ENCODE measurements around the gene ATP8A1. TPM values are rescaled to one million over a fixed set of nuclear protein-coding genes. Genes with fewer than 3 reads are reported as not detected.

The ATP8A1 gene
- total RNA-seq, 4 donors from 2014 or later = 6.2 to 10.8 (median 7.1) TPM

- TF ChIP-seq, protein P1, sequence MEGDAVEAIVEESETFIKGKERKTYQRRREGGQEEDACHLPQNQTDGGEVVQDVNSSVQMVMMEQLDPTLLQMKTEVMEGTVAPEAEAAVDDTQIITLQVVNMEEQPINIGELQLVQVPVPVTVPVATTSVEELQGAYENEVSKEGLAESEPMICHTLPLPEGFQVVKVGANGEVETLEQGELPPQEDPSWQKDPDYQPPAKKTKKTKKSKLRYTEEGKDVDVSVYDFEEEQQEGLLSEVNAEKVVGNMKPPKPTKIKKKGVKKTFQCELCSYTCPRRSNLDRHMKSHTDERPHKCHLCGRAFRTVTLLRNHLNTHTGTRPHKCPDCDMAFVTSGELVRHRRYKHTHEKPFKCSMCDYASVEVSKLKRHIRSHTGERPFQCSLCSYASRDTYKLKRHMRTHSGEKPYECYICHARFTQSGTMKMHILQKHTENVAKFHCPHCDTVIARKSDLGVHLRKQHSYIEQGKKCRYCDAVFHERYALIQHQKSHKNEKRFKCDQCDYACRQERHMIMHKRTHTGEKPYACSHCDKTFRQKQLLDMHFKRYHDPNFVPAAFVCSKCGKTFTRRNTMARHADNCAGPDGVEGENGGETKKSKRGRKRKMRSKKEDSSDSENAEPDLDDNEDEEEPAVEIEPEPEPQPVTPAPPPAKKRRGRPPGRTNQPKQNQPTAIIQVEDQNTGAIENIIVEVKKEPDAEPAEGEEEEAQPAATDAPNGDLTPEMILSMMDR (IDR thresholded peaks at IDR 0.05) = no peak
- TF ChIP-seq POLR2A (IDR thresholded peaks at IDR 0.05; ENCODE audit: low read depth) (no peak), EP300 (IDR thresholded peaks at IDR 0.05) (no peak), POLR2AphosphoS5 (IDR thresholded peaks at IDR 0.05) (no peak)
- H3K4me1 ChIP-seq = no peaks in the 10 kb centered on the region
- peaks cover 0 to 5% (median 2%) of the 10 kb centered on the region in 4 donors for H3K36me3 ChIP-seq
- intact Hi-C loops (cut with DNase I) = no loop called here
- no peak for DNase-seq (ENCODE audit: extremely low spot score)
- 79% methylated on average over 1 of the region's 1 CpG for WGBS
- H3K27me3 ChIP-seq = no peaks in the 10 kb centered on the region
- no peak overlapping the region for H3K27ac ChIP-seq (replicated peaks in 1 of 4)
- H3K4me3 ChIP-seq = no peak overlapping the region
- H3K9me3 ChIP-seq = no peaks in the 10 kb centered on the region
Observed at GRCh38 chr4:42543126-42543525, 113.8 kb downstream of the ATP8A1 start.

DNA sequence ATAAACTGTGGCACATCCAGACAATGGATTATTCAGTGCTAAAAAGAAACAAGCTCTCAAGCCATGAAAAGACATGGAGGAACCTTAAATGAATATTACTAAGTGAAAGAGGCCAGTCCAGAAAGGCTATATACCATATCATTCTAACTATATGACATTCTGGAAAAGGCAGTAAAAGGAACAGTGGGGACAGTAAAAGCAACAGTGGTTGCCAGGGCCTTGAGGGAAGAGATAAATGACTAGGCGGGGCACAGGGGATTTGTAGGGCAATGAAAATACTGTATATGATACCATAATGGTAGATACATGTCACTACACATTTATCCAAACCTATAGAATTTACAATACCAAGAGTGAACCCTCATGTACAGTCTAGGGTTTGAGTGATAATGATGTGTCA, 115.3 kb downstream of the ATP8A1 start:
- intact Hi-C loops (cut with DNase I) = no loop called here
- no peak for DNase-seq (ENCODE audit: extremely low spot score)
- Histone ChIP-seq H3K27me3 (no peaks in the 10 kb centered on the region), H3K36me3 (no peaks in the 10 kb centered on the region), H3K4me3 (no peak overlapping the region), H3K9me3 (no peaks in the 10 kb centered on the region), H3K27ac (replicated peaks in 1 of 4) (no peak overlapping the region), H3K4me1 (no peaks in the 10 kb centered on the region)
- no peak for TF ChIP-seq POLR2A (IDR thresholded peaks at IDR 0.05; ENCODE audit: low read depth)
- TF ChIP-seq, protein P1 (IDR thresholded peaks at IDR 0.05) = no peak
- TF ChIP-seq EP300 (IDR thresholded peaks at IDR 0.05) = no peak
- TF ChIP-seq POLR2AphosphoS5 (IDR thresholded peaks at IDR 0.05) = no peak
- WGBS = 91% methylated on average over 1 of the region's 1 CpG

GRCh38 chr4:42533042-42533441, 123.9 kb downstream of the ATP8A1 start:
- H3K9me3 ChIP-seq = no peaks in the 10 kb centered on the region
- no peaks in the 10 kb centered on the region for H3K4me1 ChIP-seq
- 100% methylated on average over 3 of the region's 3 CpGs for WGBS
- H3K27me3 ChIP-seq = no peaks in the 10 kb centered on the region
- H3K36me3 ChIP-seq = peaks cover 0 to 16% (median 4%) of the 10 kb centered on the region in 4 donors
- no peak for DNase-seq (ENCODE audit: extremely low spot score)
- H3K27ac ChIP-seq (replicated peaks in 1 of 4) = no peak overlapping the region
- H3K4me3 ChIP-seq = no peak overlapping the region
- TF ChIP-seq EP300 (IDR thresholded peaks at IDR 0.05) (no peak), POLR2AphosphoS5 (IDR thresholded peaks at IDR 0.05) (no peak), POLR2A (IDR thresholded peaks at IDR 0.05; ENCODE audit: low read depth) (no peak)
- TF ChIP-seq, protein P1 (IDR thresholded peaks at IDR 0.05) = no peak
- intact Hi-C loops (cut with DNase I) = no loop called here

GRCh38 chr4:42531341-42532030, 125.4 kb downstream of the ATP8A1 start:
- Histone ChIP-seq H3K4me1 (no peaks in the 10 kb centered on the region), H3K4me3 (no peak overlapping the region), H3K36me3 (peaks cover 0 to 16% (median 4%) of the 10 kb centered on the region in 4 donors), H3K27ac (replicated peaks in 1 of 4) (no peak overlapping the region), H3K9me3 (no peaks in the 10 kb centered on the region), H3K27me3 (no peaks in the 10 kb centered on the region)
- DNase-seq (ENCODE audit: extremely low spot score) = no peak
- 92% methylated on average over 4 of the region's 4 CpGs for WGBS
- TF ChIP-seq POLR2A (IDR thresholded peaks at IDR 0.05; ENCODE audit: low read depth) (no peak), POLR2AphosphoS5 (IDR thresholded peaks at IDR 0.05) (no peak), EP300 (IDR thresholded peaks at IDR 0.05) (no peak)
- TF ChIP-seq, protein P1 (IDR thresholded peaks at IDR 0.05) = no peak
- intact Hi-C loops (cut with DNase I) = no loop called here

Measured in esophagus muscularis mucosa (tissue), 4 donors.